BLaER1 (cell line): Measurements from ENCODE around the gene ORAI1.

Source experiments
- H3K27ac ChIP-seq: shearing (Covaris generic); formaldehyde crosslinking; 2 replicates; pipeline ENCODE4 v1.8.1; 2022
- H3K27me3 ChIP-seq: shearing (Covaris generic); formaldehyde crosslinking; 2 replicates; pipeline ENCODE4 v1.8.1; 2022
- H3K36me3 ChIP-seq: shearing (Covaris generic); formaldehyde crosslinking; 2 replicates; pipeline ENCODE4 v1.8.1; 2022
- H3K4me1 ChIP-seq: shearing (Covaris generic); formaldehyde crosslinking; 2 replicates; pipeline ENCODE4 v1.8.1; 2022
- H3K4me2 ChIP-seq: shearing (Covaris generic); formaldehyde crosslinking; 2 replicates; pipeline ENCODE4 v1.8.1; 2022
- H3K4me3 ChIP-seq: shearing (Covaris generic); formaldehyde crosslinking; 2 replicates; pipeline ENCODE4 v1.8.1; 2022
- H3K9ac ChIP-seq: shearing (Covaris generic); formaldehyde crosslinking; 2 replicates; pipeline ENCODE4 v1.8.1; 2022
- H3K9me3 ChIP-seq: shearing (Covaris generic); formaldehyde crosslinking; 2 replicates; pipeline ENCODE4 v1.8.1; 2022
- H4K20me1 ChIP-seq: shearing (Covaris generic); formaldehyde crosslinking; 2 replicates; pipeline ENCODE4 v1.8.1; 2022
- Cebpa-rat ChIP-seq: shearing (Covaris generic); IDR thresholded peaks from 2 replicates; pipeline ENCODE4 v1.8.1; 2022

The ORAI1 gene

GRCh38 chr12:121602766-121603165, 23.6 kb upstream of the ORAI1 start:
- Histone ChIP-seq H4K20me1 (no peaks in the 10 kb centered on the region), H3K4me1 (peaks cover 15% of the 10 kb centered on the region), H3K9ac (no peak overlapping the region), H3K36me3 (no peaks in the 10 kb centered on the region), H3K4me3 (no peak overlapping the region), H3K27ac (no peak overlapping the region), H3K9me3 (no peaks in the 10 kb centered on the region), H3K4me2 (0 out of 2 replicates have a peak overlapping the region, but pooled peaks have one; percentile 22), H3K27me3 (no peaks in the 10 kb centered on the region)
- no peak for TF ChIP-seq Cebpa-rat

DNA sequence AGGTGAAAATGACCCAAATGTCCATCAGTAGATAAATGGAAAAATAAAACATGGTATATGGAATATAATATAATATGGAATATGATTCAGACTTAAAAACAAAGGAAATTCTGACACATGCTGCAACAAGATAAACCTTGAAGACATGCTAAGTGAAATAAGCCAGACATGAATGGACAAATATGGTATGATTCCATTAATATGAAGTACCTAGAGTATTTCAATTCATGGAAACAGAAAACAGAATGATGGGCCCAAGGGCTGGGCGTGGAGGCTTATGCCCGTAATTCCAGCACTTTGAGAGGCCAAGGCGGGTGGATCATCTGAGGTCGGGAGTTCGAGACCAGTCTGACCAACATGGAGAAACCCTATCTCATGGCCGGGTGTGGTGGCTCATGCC, 22.7 kb upstream of the ORAI1 start:
- Histone ChIP-seq H4K20me1 (no peaks in the 10 kb centered on the region), H3K27ac (no peak overlapping the region), H3K4me1 (peaks cover 15% of the 10 kb centered on the region), H3K27me3 (no peaks in the 10 kb centered on the region), H3K9ac (no peak overlapping the region), H3K4me3 (no peak overlapping the region), H3K9me3 (no peaks in the 10 kb centered on the region), H3K4me2 (no peak overlapping the region), H3K36me3 (no peaks in the 10 kb centered on the region)
- TF ChIP-seq Cebpa-rat, result no peak

- no peak overlapping the region for H3K4me3 ChIP-seq
- H4K20me1 ChIP-seq, result no peaks in the 10 kb centered on the region
- H3K27ac ChIP-seq, result no peak overlapping the region
- no peak for TF ChIP-seq Cebpa-rat
- H3K4me1 ChIP-seq, result 0 out of 2 replicates have a peak, but pooled peaks cover 7% of the 10 kb centered on the region
- no peak overlapping the region for H3K4me2 ChIP-seq
- no peak overlapping the region for H3K9ac ChIP-seq
- H3K9me3 ChIP-seq, result no peaks in the 10 kb centered on the region
- H3K27me3 ChIP-seq, result no peaks in the 10 kb centered on the region
- H3K36me3 ChIP-seq, result no peaks in the 10 kb centered on the region
Observed at GRCh38 chr12:121608301-121608700, 18.0 kb upstream of the ORAI1 start.

DNA sequence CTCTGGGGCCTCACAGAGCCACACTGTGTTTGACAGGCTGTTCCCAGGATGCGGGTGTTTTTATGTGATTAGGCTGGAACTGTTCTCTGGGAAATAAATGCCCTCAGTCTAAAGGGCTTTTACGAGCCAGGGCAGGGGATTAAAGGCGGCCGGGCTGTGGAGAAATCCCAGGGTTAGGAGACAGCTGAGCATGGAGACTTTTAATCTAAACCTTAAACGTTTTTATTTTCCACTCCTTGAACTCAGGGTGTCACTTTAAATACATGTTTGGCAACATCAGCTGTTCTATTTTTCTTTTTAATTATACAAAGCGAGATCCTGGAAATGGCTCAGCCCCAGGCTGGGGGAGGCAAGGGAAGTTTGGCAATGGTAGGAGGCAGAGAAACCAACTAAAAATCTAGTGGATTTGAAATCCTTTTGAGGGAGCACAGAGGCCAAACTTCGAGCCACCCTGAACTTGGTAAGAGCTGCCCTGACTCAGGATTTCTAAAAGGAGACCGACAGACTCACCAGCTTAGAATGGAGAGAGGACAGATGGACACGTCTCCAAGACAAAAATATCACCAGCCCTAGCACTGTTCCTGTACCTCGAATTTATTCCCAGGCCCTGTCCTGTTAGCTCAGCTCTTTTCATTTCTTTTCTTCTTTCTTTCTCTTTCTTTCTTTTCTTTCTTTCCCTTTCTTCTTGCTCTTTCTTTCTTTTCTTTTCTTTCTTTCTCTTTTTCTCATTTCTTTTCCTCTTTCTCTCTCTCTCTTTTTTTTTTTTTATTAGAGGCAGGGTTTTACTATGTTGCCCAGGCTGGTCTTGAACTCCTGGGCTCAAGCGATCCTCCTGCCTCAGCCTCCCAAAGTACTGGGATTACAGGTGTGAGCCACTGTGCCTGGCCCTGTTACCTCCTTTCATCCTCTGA, 15.8 kb upstream of the ORAI1 start:
- Histone ChIP-seq H3K4me1 (0 out of 2 replicates have a peak, but pooled peaks cover 13% of the 10 kb centered on the region), H3K36me3 (no peaks in the 10 kb centered on the region), H3K9ac (peak overlapping the region; percentile 6; the same call in 1 of the 2 replicates), H3K4me2 (no peak overlapping the region), H3K27ac (no peak overlapping the region), H3K9me3 (no peaks in the 10 kb centered on the region), H3K27me3 (no peaks in the 10 kb centered on the region), H4K20me1 (no peaks in the 10 kb centered on the region), H3K4me3 (no peak overlapping the region)
- no peak for TF ChIP-seq Cebpa-rat

DNA sequence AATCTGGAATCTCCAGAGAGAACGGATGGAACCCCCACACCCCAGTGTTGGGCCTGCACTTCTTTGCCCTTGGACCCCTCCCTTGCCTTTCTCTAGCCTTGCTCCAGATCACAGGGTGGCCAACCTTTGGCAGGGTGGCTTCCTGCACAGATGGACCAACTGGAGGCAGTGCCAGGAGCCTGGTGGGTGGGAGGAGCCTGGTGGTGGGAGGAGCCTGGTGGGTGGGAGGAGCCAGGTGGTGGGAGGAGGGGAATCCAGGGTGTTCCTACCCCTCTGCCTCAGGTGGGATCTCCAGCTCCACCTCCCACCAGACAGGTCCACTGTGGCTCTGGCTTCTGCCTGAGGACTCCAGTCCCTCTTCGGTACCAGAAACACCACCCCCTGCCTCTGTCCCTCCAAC, 15.0 kb upstream of the ORAI1 start:
- 0 out of 2 replicates have a peak, but pooled peaks cover 13% of the 10 kb centered on the region for H3K4me1 ChIP-seq
- no peaks in the 10 kb centered on the region for H3K27me3 ChIP-seq
- no peak overlapping the region for H3K4me3 ChIP-seq
- 0 out of 2 replicates have a peak overlapping the region, but pooled peaks have one; percentile 19 for H3K4me2 ChIP-seq
- H3K9me3 ChIP-seq, result no peaks in the 10 kb centered on the region
- H3K36me3 ChIP-seq, result no peaks in the 10 kb centered on the region
- H3K9ac ChIP-seq, result no peak overlapping the region
- no peak for TF ChIP-seq Cebpa-rat
- H3K27ac ChIP-seq, result no peak overlapping the region
- no peaks in the 10 kb centered on the region for H4K20me1 ChIP-seq

- Histone ChIP-seq H3K27ac (no peak overlapping the region), H3K4me2 (no peak overlapping the region), H3K9ac (no peak overlapping the region), H3K4me1 (peaks cover 15% of the 10 kb centered on the region), H3K4me3 (no peak overlapping the region), H4K20me1 (no peaks in the 10 kb centered on the region), H3K36me3 (no peaks in the 10 kb centered on the region), H3K9me3 (no peaks in the 10 kb centered on the region), H3K27me3 (no peaks in the 10 kb centered on the region)
- no peak for TF ChIP-seq Cebpa-rat
Observed at GRCh38 chr12:121613462-121613861, 12.9 kb upstream of the ORAI1 start.

GRCh38 chr12:121614872-121615467, 11.4 kb upstream of the ORAI1 start:
- TF ChIP-seq Cebpa-rat, result no peak
- H3K36me3 ChIP-seq, result no peaks in the 10 kb centered on the region
- H3K9me3 ChIP-seq, result no peaks in the 10 kb centered on the region
- H3K9ac ChIP-seq, result no peak overlapping the region
- no peak overlapping the region for H3K27ac ChIP-seq
- peaks cover 29% of the 10 kb centered on the region for H3K4me1 ChIP-seq
- no peak overlapping the region for H3K4me2 ChIP-seq
- H4K20me1 ChIP-seq, result no peaks in the 10 kb centered on the region
- H3K4me3 ChIP-seq, result no peak overlapping the region
- no peaks in the 10 kb centered on the region for H3K27me3 ChIP-seq

DNA sequence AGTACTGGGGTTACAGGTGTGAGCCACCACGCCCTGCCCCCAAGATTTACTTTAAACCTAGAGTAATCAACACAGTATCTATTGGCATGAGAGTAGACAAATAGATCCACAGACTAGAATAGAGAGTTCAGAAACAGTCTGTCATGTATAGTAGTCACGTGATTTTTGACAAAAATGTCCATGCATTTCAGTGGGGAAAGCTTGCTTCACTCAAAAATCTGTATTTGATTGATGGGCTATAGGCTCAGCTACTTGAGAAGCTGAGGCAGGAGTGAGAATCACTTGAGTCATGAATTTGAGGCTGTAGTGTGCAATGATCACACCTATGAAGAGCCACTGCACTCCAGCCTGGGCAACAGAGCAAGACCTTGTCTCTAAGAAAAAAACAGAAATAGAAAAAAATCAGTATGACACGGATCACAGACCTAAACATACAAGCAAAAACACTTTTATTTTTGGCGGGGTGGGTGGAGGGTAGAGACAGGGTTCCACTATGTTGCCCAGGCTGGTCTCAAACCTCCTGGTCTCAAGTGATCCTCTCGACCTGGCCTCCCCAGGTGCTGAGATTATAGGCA, 7.6 kb upstream of the ORAI1 start:
- H3K4me3 ChIP-seq, result no peak overlapping the region
- no peaks in the 10 kb centered on the region for H4K20me1 ChIP-seq
- H3K4me1 ChIP-seq, result peaks cover 22% of the 10 kb centered on the region
- peak overlapping the region; percentile 27; the same call in 1 of the 2 replicates for H3K4me2 ChIP-seq
- H3K27ac ChIP-seq, result no peak overlapping the region
- no peaks in the 10 kb centered on the region for H3K36me3 ChIP-seq
- no peak overlapping the region for H3K9ac ChIP-seq
- H3K9me3 ChIP-seq, result no peaks in the 10 kb centered on the region
- no peak for TF ChIP-seq Cebpa-rat
- no peaks in the 10 kb centered on the region for H3K27me3 ChIP-seq

DNA sequence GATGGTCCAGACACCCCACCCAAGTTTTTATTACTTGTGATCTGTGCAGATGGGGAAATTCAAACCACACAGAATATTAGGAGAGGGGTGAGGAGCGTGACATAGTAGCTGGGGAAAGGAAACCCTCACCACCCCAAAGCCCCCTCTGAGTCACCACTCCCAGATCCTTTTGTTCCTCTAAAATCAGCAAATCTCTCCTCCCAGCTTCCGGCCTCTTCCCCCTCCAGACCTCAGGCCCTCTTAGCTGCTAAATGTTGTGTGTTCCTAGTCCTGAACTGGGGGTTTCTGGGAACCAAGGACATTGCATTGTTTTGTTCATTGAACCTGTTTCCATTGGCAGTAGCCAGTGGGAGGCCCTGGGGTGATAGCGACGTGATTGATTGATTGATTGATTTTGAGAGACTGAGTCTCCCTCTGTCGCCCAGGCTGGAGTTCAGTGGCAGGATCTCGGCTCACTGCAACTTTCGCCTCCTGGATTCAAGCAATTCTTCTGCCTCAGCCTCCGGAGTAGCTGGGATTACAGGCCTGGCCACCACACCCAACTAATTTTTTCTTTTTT, 5.9 kb upstream of the ORAI1 start:
- Histone ChIP-seq H3K36me3 (no peaks in the 10 kb centered on the region), H4K20me1 (no peaks in the 10 kb centered on the region), H3K4me1 (peaks cover 22% of the 10 kb centered on the region), H3K27ac (no peak overlapping the region), H3K27me3 (no peaks in the 10 kb centered on the region), H3K9ac (no peak overlapping the region), H3K9me3 (no peaks in the 10 kb centered on the region), H3K4me3 (no peak overlapping the region), H3K4me2 (no peak overlapping the region)
- no peak for TF ChIP-seq Cebpa-rat
